ENCODE data around the gene TUBB2B.

Gene TUBB2B

DNA sequence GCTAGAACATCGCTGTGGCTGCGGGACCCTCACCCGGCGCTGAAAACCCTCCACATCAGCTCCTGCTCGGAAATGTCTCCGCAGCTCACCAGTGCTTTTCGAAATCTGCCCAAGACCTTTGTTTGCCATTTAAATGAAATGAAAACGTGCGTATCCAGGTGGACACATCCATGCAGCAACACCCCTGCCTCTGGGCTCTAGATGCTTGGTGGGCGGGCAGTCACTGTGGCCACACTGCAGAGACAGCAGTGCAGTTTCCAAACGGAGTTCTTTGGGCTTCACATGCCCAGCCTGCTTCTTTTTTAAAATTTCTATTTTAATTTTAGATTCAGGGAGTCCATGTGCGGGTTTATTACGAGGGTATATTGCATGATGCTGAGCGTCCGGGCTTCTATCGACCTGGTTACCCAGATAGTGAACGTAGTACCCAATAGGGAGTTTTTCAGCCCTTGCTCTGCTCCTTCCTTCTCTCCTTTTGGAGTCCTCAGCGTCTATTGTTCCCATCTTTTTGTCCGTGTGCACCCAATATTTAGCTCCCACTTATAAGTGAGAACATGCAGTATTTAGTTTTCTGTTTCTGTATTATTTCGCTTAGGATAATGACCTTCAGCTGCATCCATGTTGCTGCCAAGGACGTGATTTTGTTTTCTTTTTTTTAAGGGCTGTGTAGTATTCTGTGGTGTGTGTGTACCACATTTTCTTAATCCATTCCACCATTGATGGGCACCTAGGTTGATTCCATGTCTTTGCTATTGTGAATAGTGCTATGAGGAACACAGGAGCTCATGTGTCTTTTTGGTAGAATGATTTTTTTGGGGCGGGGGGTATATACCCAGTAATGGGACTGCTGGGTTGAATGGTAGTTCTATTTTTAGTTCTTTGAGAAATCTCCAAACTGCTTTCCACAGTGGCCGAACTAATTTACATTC is 4.8 kb upstream of the TUBB2B start:
- DNase-seq = peak; percentile 17

DNA sequence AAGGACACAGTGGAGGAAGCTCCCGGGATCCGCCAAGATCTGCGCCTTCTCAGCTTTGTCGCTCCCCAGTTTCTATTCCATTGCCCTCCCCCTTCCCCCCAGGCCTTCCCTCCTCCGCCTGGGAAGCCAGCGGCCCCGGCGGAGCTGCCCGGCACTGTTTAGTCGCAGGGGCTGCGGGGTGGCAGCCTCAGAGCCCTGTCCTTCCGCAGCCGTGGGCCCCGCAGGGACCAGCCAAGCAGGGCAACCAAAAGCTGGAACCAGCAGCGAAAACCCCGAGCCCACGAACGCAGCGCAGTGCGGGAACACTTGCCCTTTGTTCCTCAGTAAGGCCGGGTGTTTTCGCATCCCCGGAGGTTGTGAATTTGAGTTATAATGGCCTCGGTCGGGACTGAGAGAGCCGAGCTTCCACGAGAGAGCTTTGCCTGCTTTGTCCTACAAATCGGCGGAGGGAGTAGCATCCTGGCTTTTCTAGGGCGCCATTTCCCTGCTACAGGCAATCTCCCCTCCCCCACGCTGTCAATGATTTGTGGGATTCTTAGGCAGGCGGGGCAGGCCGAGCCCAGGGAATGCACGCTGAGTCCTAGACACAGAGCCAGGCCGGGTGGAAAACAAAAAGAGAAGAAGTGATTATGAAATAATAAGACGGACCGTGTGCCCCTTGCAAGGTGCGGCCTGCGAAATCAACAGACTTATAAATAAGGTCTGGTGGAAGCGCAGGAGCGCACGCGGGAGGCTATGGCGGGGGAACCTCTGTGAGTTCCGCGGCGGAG is 4.0 kb upstream of the TUBB2B start:
- peak; percentile 70 for DNase-seq

GRCh38 chr6:3230900-3231246 is 3.4 kb upstream of the TUBB2B start:
- peak; percentile 66 for DNase-seq

GRCh38 chr6:3230256-3230882 is 2.9 kb upstream of the TUBB2B start:
- DNase-seq = no peak

DNA sequence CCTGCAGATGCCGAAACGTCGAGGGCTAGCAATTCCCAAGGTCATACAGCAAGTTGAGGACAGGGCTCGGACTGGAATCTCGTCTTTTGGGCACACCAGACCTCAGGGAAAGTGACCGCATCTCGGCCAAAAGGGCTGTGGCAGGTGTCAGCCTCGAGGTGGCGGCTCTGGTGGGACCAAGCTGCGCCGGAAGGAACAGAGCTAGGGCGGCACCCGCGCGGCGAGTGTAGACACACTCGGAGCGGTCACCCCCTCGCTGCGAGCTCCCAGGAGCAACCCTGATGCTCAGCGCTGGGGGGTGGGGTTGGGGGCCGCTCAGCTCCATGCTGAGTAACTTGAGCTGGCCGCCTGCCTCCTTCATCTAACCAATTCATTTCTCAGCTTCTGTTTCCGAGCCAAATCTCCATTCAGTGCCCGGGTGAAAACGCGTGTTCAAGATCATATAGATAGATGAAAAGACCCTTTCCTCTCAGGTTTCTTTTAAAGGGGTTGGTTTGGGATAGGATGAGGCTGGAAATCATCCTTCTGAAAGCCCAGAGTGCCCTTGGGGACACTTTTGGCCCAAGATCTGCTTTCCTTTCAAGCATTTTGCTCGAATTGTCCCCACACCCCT is 2.2 kb upstream of the TUBB2B start:
- DNase-seq = peak; percentile 46

DNA sequence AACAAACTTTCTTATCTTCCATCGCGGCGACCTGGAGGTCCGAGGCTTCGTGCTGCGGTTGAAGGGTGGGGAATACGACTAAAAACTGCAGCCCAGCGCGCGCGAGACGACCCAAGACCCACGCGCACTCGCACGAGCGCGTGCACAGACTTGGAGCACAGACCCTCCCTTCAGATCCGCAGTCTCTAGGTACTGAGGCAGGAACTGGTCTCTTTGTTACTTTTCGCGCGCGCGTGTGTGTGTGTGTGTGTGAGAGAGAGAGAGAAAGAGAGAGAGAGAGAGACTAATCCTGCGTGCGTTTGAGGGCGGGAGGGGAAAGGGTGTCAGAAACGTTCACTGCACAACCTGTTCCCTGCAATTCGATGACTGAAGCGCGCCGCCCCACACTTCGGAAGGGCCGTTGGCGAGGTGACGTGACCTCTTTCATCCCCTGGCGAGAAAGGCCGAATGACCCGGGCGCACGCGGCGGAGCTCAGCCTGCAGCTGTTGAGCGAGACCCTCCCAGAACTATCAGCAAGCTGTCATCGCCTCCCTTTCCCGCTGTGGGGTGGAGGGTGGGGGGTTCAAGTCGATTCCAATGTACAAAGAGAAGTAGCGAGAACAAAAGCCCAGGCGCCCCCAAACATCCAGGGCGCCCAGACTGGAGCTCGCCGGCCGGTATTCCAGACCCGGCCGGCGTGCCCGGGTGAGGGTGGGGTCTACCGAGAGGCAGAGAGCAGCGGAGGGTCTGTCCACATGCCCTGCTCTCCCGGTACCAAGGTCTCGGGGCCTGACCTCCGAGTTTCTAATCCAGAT is 1.5 kb upstream of the TUBB2B start:
- DNase-seq = peak; percentile 54

GRCh38 chr6:3228046-3228671 is 706 bp upstream of the TUBB2B start:
- peak; percentile 73 for DNase-seq

GRCh38 chr6:3226481-3227362 is 731 bp downstream of the TUBB2B start:
- DNase-seq = peak; percentile 16

DNA sequence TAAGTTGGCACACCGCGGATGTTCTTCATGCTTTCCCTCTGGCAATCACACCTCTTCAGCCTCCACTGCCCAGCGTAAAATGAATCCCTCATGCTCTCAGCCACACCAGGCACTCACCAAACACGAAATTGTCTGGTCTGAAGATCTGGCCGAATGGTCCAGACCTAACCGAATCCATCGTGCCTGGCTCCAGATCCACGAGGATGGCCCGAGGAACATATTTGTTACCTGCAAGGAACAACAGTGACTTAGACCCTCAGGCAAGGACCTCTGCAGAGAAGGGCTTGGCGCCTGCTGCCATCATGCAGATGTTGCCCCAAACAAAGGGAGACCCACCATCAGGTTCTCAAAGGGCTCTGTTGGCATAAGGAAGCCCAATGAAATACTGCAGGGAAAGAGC is 1.4 kb downstream of the TUBB2B start:
- DNase-seq = no peak

GRCh38 chr6:3222506-3223038 is 4.9 kb downstream of the TUBB2B start:
- DNase-seq = peak; percentile 30

- no peak for DNase-seq
Measured at GRCh38 chr6:3221578-3221977, 5.9 kb downstream of the TUBB2B start.

DNA sequence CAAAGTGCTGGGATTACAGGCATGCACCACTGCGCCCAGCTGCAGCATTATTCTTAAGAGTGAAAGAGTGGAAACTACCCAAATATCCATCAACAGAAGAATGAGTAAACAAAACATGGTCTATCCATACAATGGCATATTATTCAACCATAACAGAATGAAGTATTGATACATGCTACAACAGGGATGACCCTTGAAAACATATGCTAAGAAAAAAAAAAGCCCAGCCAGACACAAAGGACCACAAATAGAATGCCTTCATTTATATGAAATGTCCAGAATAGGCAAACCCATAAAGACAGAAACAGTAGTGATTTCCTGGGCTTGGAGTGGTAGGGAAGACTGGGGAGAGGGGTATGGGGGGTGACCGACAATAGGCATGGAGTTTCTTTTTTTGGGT is 7.1 kb downstream of the TUBB2B start:
- no peak for DNase-seq

- DNase-seq = no peak
Measured at GRCh38 chr6:3218266-3218665, 9.2 kb downstream of the TUBB2B start.

GRCh38 chr6:3217286-3217685 is 10.2 kb downstream of the TUBB2B start:
- DNase-seq = no peak

- no peak for DNase-seq
Measured at GRCh38 chr6:3214898-3215297, 12.6 kb downstream of the TUBB2B start.

DNA sequence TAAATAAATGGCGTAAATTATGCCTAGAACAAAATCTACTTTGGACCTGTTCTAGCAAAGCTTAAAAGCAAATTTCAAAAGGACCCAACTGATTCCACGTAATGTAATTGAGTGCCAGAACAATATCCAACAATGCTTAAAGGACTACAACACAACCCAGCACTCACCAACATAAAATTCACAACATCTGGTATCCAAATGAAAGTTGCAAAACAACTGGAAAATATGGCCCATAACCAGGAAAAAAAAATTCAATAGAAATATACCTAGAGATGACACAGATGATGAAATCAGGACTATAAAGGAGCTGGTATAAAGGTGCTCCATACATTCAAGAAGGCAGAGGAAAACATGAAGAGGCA is 14.1 kb downstream of the TUBB2B start:
- DNase-seq = no peak

- no peak for DNase-seq
Measured at GRCh38 chr6:3212261-3212660, 15.2 kb downstream of the TUBB2B start.

DNA sequence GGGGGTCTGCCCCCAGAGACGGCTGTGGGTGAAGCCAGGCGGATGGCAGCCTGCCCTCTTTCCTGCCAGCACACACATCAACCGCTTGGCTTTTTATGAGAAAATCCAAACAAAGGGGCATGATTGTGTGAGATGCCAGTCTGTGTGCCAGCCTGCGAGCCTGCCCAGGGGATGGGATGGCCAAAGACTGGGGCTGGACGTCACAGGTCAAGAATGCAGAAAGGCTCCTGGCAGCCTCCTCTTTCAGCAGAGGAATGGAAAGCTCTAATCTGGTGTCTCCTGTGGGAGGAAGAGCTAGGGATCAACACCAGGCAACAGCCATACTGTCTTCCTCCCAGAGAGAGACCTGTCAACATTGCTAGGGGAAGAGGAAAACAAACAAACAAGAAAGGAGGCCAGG is 15.8 kb downstream of the TUBB2B start:
- no peak for DNase-seq

DNA sequence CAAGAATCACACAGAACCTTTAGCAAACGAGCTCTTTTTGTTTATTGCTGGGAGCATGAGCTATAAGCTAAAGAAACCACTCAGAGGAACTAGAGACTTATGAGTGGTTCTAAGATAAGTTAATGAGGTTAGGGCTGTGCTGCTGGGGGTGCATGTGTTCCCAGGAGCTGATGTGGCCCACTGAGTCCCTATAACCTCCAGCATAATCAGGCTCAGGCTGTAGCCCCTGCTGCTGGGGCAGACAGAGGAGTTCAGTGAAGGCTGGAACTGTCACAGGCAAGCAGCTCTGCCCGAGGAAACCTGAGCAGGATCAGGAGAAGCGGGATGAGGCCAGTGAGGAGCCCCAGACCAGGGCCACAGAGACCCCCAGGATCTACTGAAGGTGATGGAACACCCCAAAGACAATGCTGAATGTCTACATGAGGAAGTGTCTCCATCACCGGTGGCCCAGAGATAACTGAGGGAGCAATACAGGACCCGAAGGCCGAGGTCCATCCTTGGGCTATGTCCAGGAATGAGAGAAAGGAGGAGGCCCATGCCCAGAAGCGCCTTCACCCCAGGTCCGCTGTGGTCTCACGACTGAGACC is 17.3 kb downstream of the TUBB2B start:
- DNase-seq = no peak
